Fibroblast of the aortic adventitia (primary cell): ENCODE results near the gene SH3BP5. TPM values are rescaled to one million over a fixed set of nuclear protein-coding genes. Genes with fewer than 3 reads are reported as not detected.

Experiments used
- DNase-seq: peaks from one replicate; pipeline ENCODE4 v3.0.0-alpha.2; 2010; ENCODE audit warnings: low read depth
- H3K4me3 ChIP-seq: 2 replicates; pipeline ENCODE4 v1.5.1; 2011; ENCODE audit warnings: low read depth, mild to moderate bottlenecking, control low read depth, low read length, moderate library complexity
- CTCF ChIP-seq: IDR thresholded peaks from 2 replicates; pipeline ENCODE4 v1.5.1; 2011; ENCODE audit warnings: mild to moderate bottlenecking, low read length, control low read depth, inconsistent platforms; ENCODE audit not compliant: insufficient read depth
- total RNA-seq: library from RNA; depleted of rRNA; stranded (reverse); fragments of >200 nt; gene quantifications from 2 replicates; pipeline ENCODE4 v1.2.3, GENCODE V29; 2012; ENCODE audit warnings: low replicate concordance

Gene SH3BP5
- total RNA-seq, 1 donor: 25.5 TPM

- DNase-seq: peak; percentile 51
Measured at GRCh38 chr3:15331606-15332404, 581 bp downstream of the SH3BP5 start.

GRCh38 chr3:15331072-15331605, 1.2 kb downstream of the SH3BP5 start:
- no peak for DNase-seq
- peak overlapping the region; percentile 97 for H3K4me3 ChIP-seq
- TF ChIP-seq CTCF: peak; percentile 31

More at GRCh38 chr3:15331606-15332404, 581 bp downstream of the SH3BP5 start:
- peak overlapping the region; percentile 97 for H3K4me3 ChIP-seq
- no peak for TF ChIP-seq CTCF

- peak overlapping the region; percentile 97 for H3K4me3 ChIP-seq
- no peak for TF ChIP-seq CTCF
- peak; percentile 91 for DNase-seq
Measured at GRCh38 chr3:15330031-15330596, 2.3 kb downstream of the SH3BP5 start.

- peak; percentile 30 for DNase-seq
- peak overlapping the region; percentile 7 for H3K4me3 ChIP-seq
- no peak for TF ChIP-seq CTCF
Measured at GRCh38 chr3:15329046-15330005, 3.1 kb downstream of the SH3BP5 start.

- no peak for TF ChIP-seq CTCF
- DNase-seq: peak; percentile 49
- no peak overlapping the region for H3K4me3 ChIP-seq
Measured at GRCh38 chr3:15327941-15328340, 4.4 kb downstream of the SH3BP5 start.

GRCh38 chr3:15326673-15327072, 5.7 kb downstream of the SH3BP5 start:
- DNase-seq: no peak
- no peak overlapping the region for H3K4me3 ChIP-seq
- TF ChIP-seq CTCF: no peak
